TTC549 (cell line): Measurements from ENCODE around the gene NOP14.
"Not testable (repeated sequence)": the region's sequence is repeated elsewhere in the genome, so short reads cannot be mapped to it uniquely, and the experiment has no call there.

Source experiments
- FAIRE-seq: peaks from 2 replicates; lab custom pipeline; 2012; peaks lifted over from hg19 to GRCh38; lab: Jason Lieb, UNC

The NOP14 gene

GRCh38 chr4:2961811-2962441, 1.3 kb downstream of the NOP14 start:
- no peak for FAIRE-seq

DNA sequence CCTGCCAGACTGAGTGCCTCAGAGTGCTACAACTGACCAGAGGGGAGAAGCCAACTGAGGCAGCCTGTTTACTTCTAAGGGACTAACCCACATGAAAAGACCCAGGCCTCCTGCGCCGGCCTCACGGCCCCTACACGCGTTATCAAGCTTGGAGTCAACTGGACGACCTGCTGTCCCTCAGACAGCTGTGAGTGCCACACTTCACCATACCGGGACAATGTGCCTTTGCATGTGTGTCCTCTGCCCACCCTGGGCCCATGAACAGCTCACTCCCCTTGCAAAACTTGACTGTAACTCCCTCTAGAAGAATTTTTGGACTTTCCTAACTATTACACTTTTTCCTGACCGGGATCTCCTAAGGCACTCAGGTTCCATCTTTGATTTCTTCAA, 1.8 kb downstream of the NOP14 start:
- FAIRE-seq, result no peak

- FAIRE-seq, result not testable (repeated sequence)
Observed at GRCh38 chr4:2960450-2960849, 2.8 kb downstream of the NOP14 start.

DNA sequence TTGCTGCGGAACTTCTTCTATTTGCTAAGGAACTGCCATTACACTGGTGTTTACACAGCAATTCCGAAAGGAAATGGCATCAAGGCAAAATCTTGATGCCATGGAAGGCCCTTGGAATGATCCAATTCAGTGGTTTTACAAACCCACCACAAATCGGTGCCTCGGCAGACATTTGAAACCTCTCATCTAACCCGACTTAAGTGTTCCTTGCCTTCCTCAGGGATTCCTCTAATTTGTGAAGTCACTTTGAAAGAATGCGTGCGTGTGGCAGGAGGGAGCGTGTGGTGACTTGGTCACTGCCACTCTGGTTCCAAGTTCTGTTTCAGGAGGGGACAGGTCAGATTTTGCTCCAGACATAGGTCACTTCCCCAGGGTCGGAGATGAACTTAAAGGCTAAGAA, 4.8 kb downstream of the NOP14 start:
- no peak for FAIRE-seq

- not testable (repeated sequence) for FAIRE-seq
Observed at GRCh38 chr4:2955186-2956044, 7.8 kb downstream of the NOP14 start.

GRCh38 chr4:2954358-2955185, 8.6 kb downstream of the NOP14 start:
- FAIRE-seq, result no peak

- no peak for FAIRE-seq
Observed at GRCh38 chr4:2953496-2953895, 9.7 kb downstream of the NOP14 start.

GRCh38 chr4:2950221-2950989, 12.8 kb downstream of the NOP14 start:
- no peak for FAIRE-seq

DNA sequence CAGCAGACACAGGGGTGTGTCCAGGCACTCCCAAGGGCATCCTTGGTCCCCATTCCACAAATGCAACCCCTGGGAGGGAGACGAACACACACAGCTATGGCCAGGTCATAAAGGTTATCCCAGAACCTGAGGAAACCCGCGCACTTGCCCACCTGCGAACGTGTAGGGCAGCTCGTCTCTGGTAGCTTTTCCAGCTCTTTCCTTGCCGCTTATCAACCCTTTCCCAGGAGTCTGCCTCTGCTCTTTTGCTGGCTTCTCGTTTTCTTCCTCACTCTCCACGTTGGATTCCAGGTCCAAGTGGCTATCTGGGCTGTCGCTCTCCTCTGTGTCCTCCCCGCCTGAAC, 13.5 kb downstream of the NOP14 start:
- no peak for FAIRE-seq

GRCh38 chr4:2948895-2949781, 14.1 kb downstream of the NOP14 start:
- FAIRE-seq, result no peak

DNA sequence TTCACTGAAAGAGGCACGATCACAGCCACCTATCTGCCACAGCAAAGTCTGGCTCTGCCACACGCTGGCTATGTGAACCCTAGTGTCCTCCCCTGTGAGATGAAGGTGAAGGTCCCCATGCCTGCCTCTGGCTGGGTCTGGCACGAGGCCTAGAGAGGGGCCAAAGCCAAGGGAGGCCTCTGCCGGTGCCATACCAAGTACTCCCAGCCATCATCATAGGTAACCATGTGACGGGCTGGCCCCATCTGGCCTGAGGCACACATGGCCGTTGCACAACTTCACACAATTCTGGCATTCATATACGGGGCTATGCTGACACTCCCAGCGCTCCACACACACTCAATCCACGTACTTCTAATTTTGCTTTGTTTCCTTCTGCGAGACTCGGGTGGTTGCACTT, 15.3 kb downstream of the NOP14 start:
- no peak for FAIRE-seq

- FAIRE-seq, result no peak
Observed at GRCh38 chr4:2946812-2947600, 16.2 kb downstream of the NOP14 start.

DNA sequence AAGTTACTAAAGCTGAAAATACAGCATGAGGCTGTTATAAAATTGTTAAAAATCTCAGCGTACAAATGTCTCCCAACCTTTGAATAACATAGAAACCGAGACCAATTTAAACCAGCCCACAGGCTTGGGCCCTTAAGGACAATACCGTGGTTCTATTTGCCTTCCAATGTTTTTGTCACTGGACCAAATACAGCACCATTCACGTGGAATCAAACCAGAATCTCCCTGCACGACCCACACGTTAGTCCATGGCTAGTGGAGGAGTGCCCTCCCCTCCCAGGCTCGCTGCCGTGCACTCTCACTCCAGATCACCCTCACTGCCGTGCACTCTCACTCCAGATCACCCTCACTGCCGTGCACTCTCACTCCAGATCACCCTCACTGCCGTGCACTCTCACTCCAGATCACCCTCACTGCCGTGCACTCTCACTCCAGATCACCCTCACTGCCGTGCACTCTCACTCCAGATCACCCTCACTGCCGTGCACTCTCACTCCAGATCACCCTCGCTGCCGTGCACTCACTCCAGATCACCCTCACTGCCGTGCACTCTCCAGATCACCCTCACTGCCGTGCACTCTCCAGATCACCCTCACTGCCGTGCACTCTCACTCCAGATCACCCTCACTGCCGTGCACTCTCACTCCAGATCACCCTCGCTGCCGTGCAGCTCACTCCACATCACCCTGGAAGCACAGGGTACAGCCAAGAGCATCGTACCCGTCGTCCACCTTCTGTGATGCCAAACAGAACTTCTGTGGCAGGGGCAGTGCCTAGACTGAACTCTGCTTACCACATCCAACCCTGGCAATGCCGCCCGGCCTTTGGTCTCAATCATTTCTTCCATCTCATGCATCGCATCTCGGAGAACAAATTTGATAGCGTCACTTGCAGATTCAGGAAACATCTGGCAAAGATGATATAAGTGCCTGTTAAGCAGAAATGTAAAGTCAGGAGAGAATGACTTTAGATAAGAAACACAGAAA, 17.3 kb downstream of the NOP14 start:
- not testable (repeated sequence) for FAIRE-seq

- FAIRE-seq, result no peak
Observed at GRCh38 chr4:2944586-2945526, 18.4 kb downstream of the NOP14 start.

DNA sequence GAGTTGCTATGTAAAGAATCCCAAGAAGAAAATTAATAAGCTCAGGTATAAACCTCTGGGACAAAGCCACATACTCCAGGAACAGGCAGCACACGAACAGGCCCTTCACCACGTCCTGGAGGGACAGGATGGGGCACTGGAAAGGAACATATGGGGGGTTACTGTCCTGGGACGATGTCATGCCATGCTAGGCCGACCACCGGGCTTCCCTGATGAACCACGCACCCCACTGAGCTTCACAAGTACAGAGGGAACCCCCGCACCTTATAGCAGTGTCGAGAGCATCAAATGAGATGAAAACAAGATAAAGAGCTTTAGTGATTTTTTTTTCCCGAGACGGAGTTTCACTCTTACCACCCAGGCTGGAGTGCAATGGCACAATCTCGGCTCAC, 19.1 kb downstream of the NOP14 start:
- no peak for FAIRE-seq

GRCh38 chr4:2943364-2944090, 19.7 kb downstream of the NOP14 start:
- FAIRE-seq, result no peak
